GM11168 (cell line): ENCODE data around the gene DEPP1.

Source experiments
- in situ Hi-C: fragments of 300-500 bp; cut with MboI; formaldehyde crosslinking; loops from one replicate; pipeline ENCODE4 v1.12.0; 2022; ENCODE audit warnings: low sequenced_read_pairs; ENCODE audit not compliant: unreplicated experiment

Gene DEPP1

DNA sequence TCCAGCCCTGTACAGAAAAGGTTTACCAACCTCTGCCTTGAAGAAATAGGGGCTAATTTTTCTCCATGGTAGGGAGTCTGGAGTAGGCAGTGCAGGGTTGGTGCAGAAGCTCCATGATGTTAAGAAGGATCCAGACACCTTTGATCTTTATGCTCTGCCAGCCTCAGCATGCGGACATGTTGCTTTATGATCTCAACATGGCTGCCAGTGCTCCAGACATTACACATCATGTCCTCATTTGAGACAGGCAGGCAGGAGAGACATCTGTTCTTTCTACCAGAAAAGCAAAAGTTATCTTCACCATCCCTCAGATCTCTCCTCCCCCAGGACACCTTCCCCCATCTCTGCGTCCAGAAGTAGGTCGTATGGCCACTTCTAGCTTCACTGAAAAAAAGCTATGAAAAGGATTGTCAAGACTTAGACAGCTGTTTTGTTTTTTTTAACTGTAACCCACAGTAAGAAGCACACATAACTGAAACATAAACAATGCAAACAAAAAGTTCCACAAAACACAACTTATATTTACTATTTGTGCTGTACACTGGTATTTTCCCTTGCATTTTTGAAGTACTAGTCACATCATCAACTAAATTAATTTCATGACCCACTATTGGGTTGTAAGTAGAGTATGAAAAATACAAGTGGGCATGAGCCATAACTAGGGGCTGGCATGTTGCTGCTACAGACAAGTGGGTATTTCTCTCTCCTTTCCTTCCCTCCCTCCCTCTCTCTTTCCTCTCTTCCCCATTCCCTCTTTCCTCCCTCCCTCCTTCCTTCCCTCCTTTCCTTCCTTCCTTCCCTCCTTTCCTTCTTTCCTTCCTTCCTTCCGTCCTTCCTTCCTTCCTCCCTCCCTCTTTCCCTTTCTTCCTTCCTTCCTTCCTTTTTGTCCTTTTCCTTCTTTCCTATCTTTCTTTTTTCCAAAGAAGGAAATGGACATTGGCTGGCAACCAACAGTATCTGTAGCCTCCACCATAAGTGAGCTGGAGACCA is 21.6 kb downstream of the DEPP1 start:
- in situ Hi-C loops: no loop called here

DNA sequence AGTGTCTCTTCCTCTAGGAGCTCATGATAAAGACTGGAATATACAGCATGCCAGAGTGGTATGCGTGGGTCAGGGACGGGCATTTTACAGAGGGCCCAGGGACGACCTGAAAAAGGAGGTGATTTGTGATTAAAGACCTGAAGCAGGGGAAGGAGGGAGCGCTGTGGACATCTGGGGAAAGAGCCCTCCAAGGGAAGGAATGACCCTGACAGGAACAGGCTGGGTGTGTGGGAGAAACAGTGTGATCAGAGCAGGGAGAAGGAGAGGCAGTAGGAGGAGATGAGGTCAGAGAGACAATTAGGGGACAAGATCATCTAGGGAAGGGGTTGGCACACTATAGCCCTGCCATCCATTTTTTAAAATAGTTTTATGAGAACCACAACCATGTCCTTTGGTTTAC is 22.4 kb downstream of the DEPP1 start:
- in situ Hi-C loops: no loop called here

DNA sequence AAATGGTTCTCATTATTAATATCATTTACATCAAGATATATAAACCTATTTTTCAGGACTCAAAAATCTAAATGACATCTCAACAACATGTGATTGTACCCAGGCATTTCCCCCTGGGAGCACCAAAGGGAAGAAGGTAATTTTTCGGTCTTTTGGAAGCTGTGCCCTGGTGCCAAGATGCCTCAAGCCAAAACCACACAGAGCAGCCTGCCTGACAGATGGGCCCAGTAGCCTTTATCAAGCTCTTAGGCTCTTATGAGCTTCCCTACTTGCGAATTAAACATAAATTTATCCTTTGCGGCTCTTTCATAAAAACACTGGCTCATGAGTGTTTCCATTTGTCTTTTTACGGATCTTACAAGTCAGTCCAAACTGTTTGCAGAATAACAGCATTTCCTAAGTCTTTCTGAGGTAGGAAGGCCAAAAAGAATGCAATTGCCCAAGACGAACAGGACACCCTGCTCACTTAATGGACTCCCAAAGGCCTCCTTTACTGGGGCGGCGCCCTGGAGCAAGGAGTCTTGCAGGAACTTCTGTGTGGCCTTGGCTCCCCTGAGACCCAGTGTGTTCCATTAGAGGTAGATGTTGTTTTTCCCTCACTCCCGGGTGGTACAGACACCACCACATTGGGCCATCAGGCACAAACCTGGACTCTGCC is 23.1 kb downstream of the DEPP1 start:
- in situ Hi-C loops: no loop called here

DNA sequence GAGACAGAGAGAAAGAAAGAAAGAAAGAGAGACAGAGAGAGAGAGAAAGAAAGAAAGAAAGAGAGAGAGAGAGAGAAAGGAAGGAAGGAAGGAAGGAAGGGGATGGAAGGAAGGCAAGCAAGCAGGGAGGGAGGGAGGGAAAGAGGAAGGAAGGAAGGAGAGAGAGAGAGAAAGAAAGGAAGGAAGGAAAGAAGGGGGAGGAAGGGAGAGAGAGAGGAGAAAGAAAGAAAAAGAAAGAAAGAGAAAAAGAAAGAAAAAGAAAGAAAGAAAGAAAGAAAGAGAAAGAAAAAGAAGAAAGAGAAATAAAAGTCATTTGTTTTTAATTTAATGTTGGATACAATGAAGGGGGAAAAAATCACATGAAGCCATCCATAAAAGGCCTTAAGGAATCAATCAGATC is 23.6 kb downstream of the DEPP1 start:
- in situ Hi-C loops: no loop called here

DNA sequence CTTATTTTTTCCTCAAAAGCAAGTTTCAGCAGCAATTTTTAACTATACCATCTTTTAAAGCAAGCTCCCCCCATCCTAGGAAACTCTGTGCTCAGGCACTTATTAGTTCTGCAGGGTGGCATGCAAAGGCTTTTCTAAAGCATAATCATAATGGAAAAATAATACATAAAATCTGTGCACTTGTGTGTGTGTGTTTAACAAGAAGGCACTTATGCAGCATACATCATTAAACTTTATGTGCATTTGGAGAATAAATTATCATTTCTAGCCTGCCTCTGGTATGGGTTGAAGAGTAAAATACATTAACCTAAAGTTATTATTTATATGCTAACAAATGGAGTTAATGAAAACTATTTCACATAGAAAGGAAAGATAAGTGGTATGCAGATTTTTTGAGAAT is 24.6 kb downstream of the DEPP1 start:
- in situ Hi-C loops: no loop called here

DNA sequence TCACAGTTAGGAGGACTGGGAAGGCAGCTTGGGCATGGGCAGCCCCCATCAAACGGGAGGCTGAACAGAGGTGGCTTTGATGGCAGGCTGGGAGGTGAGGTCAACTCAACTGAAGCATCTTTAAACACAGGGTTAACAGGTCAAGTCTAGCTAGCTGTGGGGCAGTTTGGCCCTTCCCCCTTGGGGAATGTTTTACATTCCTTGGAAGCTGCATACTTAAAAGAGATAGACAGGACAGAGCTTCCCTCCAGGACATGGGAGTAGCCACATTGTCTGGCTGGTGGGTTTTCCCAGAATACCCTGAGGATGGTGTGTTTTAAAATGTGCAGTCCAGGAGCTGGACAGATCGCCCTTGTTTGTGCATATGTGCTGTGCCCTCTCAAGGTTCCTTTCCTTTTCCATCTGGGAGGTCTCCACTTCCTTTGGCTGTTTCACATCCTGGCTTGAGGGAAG is 25.8 kb downstream of the DEPP1 start:
- in situ Hi-C loops: no loop called here

DNA sequence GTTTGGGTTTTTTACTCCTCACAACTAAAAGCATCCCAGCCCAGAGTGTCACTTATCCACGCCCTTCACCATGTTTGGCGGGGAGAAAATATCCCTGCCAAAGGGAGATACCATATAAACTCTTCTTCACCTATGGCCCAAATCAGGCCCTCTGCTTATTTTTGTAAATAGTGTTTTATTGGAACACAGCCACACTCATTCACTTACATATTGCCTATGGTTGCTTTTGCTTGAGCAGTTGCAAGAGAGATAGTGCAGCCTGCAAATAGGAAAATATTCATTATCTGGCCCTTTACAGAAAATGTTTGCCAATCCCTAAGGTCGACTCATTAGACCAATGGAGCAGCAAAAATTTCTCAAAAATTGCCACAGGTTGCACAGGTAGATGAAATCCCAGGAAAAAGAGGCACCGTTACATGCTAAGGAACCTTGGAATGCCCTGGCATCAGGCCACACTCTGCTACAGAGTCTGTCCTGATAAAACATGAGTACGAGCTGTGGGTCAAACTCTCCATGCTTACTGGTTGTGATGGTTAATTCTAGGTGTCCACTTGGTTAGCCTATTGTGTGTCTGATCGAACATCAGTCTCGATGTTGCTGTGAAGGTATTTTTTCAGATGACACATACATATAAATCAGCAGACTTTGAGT is 26.9 kb downstream of the DEPP1 start:
- in situ Hi-C loops: no loop called here

DNA sequence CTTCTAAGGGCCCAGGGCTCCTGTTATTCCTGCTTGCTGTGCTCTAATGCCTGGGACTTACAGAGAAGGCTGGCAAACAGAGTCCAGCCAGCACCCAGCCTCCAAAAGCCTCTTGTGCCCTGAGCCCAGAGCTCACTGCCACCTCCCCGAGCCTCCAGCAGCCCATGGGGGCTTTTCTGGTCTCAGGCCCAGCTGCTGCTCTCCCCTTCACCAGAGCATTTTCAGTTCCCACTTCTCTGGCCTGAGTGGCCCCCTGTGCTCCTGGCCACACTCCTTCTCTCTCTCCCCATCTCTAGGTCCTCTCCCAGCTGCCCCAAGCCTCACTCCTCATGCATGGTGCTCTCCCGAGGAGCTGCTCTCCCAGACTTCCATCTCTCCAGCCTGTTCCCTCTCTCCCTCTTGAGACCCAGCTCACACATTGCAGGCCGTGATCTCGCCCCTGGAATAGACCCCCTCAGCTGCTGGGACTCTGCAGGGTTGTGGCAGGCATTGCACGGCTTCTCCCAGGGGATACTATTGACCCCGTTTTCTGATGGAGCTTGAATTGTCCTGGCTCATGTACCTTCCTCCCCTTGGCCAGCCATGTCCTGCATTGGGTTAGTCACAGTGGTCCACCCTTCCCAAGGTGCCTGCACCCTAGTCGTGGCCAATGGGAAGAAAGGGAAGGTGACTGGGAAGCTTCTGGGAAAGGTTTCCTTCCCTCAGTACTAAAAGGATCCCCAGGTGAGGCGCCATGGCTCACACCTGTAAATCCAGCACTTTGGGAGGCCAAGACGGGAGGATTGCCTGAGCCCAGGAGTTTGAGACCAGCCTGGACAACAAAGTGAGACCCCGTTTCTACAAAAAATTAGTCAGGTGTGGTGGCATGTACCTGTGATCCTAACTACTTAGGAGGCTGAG is 28.0 kb downstream of the DEPP1 start:
- in situ Hi-C loops: no loop called here

DNA sequence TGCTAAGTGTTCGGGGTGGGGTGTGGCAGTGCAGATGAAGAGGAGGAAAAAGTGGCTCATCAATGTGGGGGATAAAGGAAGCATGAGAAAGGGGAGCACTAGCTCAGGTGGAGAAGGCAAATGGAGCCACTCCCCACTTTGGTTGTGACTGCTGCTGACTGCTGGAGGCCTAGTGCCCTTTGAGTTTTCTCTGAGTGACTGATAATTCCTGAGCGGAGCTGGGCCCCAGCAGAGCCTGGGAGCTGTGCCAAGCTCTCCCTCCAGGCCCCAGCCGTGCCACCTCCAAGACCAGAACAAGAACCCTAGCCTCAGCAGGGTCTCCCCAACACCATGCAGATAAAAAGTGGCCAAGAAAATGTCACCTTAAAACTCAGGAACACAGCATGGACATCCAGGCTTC is 28.7 kb downstream of the DEPP1 start:
- in situ Hi-C loops: no loop called here

DNA sequence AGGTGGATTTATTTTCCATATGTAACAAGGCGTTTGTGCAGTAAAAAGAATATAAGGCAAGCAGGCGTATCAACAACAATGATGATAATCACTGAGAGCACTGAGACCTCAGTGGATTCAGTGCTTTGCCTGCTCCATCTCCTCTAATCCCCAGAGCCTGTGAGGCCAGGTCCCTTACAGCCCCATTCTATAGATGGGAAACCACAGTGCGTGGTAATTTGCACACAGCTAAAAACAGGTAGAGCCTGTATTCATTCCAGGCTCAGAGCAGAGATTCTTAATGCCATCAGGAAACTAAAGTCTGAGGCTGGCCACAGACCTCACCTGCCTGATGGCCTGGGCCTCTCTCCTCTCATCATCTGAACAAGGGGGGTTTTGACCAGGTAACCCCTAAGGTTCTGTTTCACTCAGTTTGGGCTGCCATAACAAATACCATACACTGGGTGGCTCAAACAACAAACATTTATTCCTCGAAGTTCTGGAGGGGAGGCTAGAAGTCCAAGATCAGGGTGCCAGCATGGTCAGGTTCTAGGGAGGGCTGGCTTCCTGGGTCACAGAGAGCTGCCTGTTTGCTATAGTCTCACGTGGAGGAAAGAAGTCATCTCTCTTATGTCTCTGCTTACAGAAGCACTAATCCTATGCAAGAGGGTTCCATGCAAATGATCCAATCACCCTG is 29.3 kb downstream of the DEPP1 start:
- in situ Hi-C loops: no loop called here

DNA sequence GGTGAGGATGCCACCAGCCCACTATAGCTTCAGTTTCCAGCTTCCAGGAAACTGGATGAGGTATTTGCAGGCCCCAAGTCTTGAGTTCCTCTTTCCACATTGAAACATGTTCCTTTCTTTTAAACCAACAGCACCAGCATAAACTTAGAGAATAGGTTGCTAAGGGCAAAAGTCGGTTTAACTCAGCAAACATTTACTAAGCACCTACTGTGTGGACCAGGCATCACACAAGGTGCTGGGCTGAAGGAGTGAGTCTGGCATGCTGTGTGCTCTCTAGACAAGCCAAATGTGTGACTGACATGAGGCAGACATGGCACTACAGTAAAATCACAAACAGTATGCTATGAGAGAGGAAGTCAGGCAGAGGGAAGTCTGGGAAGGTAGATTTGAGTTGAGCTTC is 30.0 kb downstream of the DEPP1 start:
- in situ Hi-C loops: no loop called here

DNA sequence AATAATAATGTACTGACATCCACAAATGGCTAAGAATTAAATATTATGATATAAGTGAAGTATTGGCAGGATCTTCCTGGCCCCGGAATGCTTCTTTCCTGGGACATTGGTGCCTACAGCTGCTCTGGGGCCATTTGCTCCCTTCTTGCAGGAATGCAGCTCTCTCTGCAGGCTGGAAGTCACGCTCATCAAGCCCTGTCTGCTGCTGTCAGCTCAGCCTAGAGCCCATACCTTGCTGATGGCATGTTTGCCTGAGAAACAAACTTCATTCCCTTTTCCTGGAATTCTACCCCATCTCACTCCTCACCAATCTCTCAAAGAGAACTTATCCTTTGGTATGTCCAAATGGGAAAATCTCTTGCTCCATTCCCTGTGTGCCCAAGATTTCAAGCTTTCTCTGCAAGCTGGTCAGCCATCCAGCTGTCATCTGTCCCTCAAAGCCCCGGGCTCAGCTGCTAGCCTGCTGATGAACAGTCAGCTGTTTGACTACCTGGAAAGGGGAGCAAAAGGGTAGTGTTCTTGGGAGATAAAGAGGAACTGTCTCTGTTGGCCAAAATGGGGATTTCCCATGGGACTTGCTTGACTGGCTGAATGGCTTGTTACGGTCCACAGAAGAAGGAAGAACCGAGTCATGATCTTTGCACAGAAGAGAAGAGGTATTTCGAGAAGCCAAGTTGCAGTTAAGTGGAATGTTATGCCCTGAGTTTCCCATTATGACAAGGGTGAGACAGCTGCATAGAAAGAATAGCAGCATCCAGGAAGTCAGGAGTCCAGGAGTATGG is 31.0 kb downstream of the DEPP1 start:
- in situ Hi-C loops: no loop called here

DNA sequence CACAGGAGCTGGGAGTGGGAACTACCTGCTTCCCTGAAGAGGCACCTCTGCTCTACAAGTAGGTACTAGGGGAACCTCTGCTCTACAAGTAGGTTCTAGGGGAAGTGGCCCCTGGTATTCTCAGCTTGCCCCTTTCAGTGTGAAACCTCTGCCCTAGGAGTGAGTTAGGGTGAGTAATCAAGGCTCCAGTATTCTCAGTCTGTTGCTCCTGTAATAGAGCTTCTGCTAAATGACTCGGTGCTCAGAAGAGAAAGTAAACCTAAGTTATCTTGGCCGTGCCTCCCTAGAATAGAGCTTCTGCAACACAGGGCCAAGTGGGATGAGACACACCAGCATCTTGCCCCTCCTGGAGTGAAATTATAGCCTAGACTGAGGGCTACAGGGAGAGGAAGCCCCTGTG is 32.4 kb downstream of the DEPP1 start:
- in situ Hi-C loops: no loop called here

DNA sequence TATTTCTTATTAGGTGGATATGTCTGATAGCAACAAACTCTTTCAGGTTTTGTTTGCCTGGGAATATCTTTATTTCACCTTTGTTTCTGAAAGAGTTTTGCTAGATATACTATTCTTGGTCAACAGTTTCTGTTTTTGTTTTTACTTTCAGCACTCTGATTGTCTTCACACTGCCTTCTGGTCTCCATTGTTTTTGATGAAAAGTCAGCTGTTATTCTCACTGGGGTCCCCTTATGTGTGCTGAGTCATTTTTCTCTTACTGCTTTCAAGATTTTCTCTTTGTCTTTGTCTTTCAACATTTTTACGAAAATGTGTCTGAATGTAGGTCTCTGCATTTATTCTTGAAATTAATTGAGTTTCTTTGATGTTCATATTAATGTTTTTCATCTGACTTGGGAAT is 34.3 kb downstream of the DEPP1 start:
- in situ Hi-C loops: no loop called here

DNA sequence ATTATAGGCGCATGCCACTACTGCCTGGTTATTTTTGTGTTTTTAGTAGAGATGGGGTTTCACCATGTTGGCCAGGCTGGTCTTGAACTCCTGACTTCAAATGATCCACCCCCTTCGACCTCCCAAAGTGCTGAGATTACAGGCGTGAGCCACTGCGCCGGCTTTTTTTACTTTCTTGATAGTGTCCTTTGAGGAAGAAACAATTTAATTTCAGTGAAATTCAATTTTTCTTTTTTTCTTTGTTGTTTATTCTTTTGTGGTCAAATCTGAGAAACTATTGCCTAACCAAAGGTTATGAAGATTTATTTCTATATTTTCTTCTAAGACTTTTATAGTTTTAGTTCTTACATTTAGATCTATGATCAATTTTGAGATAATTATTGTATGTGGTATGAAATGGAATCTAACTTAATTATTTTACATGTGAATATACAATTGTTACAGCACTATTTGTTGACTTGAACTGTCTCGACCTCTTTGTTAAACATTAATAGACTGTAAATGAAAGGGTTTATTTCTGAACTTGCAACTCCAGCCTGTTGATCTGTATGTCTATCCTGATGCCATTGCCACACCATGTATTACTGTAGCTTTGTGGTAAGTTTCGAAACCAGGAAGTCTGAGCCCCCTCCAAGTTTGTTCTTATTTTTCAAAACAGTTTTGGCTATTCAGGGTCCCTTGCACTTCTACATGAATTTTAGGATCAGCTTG is 38.8 kb downstream of the DEPP1 start:
- in situ Hi-C loops: no loop called here

DNA sequence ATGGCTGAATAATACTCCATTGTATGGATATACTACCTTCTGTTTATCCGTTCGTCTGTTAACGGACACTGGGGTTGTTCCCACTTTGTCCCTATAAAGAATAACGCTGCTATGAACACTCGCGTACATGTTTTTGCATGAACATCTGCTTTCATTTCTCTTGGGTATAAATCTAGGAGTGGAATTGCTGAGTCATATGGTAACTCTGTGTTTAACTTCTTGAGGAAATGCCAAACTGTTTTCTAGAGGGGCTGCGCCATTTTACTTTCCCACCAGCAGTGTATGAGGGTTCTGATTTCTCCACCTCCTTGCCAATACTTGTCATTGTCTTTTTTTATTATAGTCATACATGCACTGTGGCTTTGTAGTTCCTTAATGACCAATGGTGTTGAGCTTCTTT is 39.7 kb downstream of the DEPP1 start:
- in situ Hi-C loops: no loop called here

DNA sequence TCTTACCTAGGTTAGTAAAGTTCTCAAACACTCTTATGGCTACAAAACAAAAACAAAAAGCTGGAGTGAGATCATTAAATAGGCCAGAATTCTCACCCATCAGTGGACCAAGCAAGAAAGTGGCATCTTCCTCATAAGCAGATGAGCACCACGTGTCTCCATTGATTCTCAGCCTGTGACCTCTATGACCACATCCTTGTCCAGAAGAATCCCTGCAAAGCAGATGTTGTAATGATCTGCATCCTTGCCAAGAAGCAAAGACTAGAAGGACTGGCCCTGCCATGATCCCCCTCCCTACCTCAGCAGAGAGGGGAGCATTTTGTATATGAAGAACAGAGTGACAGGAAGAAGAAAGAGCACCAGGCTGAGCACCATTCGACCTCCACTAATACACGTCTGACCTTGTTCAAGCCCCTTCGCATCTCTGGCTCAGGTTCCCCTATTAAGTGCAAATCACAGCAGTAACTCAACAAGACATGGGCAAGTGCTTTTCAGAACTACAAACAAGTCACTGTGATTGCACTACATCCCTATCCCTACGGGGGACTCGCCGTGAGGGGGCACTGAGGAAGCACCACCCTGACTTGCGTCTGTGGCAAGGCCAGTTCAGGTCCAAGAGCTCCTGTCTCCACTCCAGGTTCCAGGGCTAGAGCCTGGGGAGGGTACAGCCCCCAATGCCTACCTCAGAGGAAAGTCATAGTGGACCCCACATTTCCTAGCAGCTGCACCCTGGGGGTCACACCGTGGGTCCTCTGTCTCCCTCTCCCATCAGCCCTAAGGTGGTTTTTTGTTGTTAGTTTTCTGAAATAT is 41.2 kb downstream of the DEPP1 start:
- in situ Hi-C loops: no loop called here
